ENCODE results near the gene FLNB. TPM values are rescaled to one million over a fixed set of nuclear protein-coding genes. Genes with fewer than 3 reads are reported as not detected.

Gene FLNB
- total and polyA plus RNA-seq, 2 of the 13 experiments (the other 11 are each of a cell fraction or from before 2014, with no cell fraction given): 106 to 130 TPM

GRCh38 chr3:58041182-58041825 is 33.1 kb downstream of the FLNB start (continued):
- no peak for TF ChIP-seq ATF4 (CRISPR knock-in tag; IDR thresholded peaks at IDR 0.05)
- no peak for TF ChIP-seq SIX4 (CRISPR knock-in tag; IDR thresholded peaks at IDR 0.05)
- TF ChIP-seq ETV6 (CRISPR knock-in tag; conservative IDR thresholded peaks at IDR 0.05): no peak
- peak; percentile 67 for TF ChIP-seq ZBTB38 (CRISPR knock-in tag; IDR thresholded peaks at IDR 0.05)
- no peak for TF ChIP-seq ZNF780A (CRISPR knock-in tag; IDR thresholded peaks at IDR 0.05)

- in situ Hi-C loops (cut with HindIII; ENCODE audit: extremely low pct_ligation_motif_present, low pct_unique_long_range_greater_than_20kb): no loop called here
- TF ChIP-seq ZBTB2 (CRISPR knock-in tag; IDR thresholded peaks at IDR 0.05; ENCODE audit: low read depth) (no peak), SNAPC4 (CRISPR knock-in tag; IDR thresholded peaks at IDR 0.05) (no peak), FOSL2 (CRISPR knock-in tag; IDR thresholded peaks at IDR 0.05) (peak; percentile 88), SIX4 (CRISPR knock-in tag; IDR thresholded peaks at IDR 0.05) (no peak), PHF21A (CRISPR knock-in tag; IDR thresholded peaks at IDR 0.05) (peak; percentile 49), ATAD3A (CRISPR knock-in tag; IDR thresholded peaks at IDR 0.05) (no peak), ZBTB8A (CRISPR knock-in tag; IDR thresholded peaks at IDR 0.05; ENCODE audit: borderline replicate concordance, low read depth) (no peak)
Measured at GRCh38 chr3:58041826-58042324, 33.7 kb downstream of the FLNB start.

More at GRCh38 chr3:58041826-58042324, 33.7 kb downstream of the FLNB start:
- Histone ChIP-seq H3K27ac (ENCODE audit: extremely low read length, insufficient read depth, low read length) (peak overlapping the region; percentile 88), H3K9ac (ENCODE audit: insufficient read depth, low read depth, low read length) (peak overlapping the region; percentile 69), H3K79me2 (ENCODE audit: insufficient read depth, low read length) (peaks cover 94% of the 10 kb centered on the region), H3K9me3 (ENCODE audit: low read length) (no peaks in the 10 kb centered on the region), H3K36me3 (replicated peaks in 1 of 2; ENCODE audit: control insufficient read depth in 1 of 2, insufficient read depth in 2 of 2, low read length in 2 of 2) (peaks cover 1 to 4% of the 10 kb centered on the region in 2 experiments; a peak in 1 of 5 replicates), H4K20me1 (ENCODE audit: insufficient read depth, low read length) (peaks cover 39% of the 10 kb centered on the region), H3K27me3 (ENCODE audit: control insufficient read depth in 1 of 2, insufficient read depth in 2 of 2, low read length in 2 of 2) (no peaks in the 10 kb centered on the region), H2AFZ (ENCODE audit: low read length) (no peak overlapping the region), H3K4me3 (replicated peaks in 1 of 3; ENCODE audit: insufficient read depth in 1 of 3, low read depth in 2 of 3, low read length in 3 of 3) (peak overlapping the region in 1 of 3 experiments; percentile 36; a peak in 2 of 6 replicates), H3K4me1 (ENCODE audit: insufficient read depth, low read length) (peaks cover 86% of the 10 kb centered on the region), H3K4me2 (ENCODE audit: low read depth, low read length) (peak overlapping the region; percentile 72)
- DNase-seq (ENCODE audit: low spot score) (peak; percentile 85), FAIRE-seq (peak; percentile 72), ATAC-seq (peak; percentile 64)
- intact Hi-C loops (cut with micrococcal nuclease; ENCODE audit: unreplicated experiment): loop anchor here (5.0 kb wide), 1 partner anchor 60 kb away; no protein-coding TSS in a partner anchor
- CTCF ChIA-PET (ENCODE audit: low intra/inter-chr PET ratio, low total read pairs): interaction anchor here (0.8 kb wide), 1 partner anchor 21 kb away, joined by 3 read pairs; no protein-coding TSS in a partner anchor
- BruUV-seq (replicated peaks): no TSS peak
- WGBS (ENCODE audit: low lambda C conversion rate): 0% methylated on average over 2 of the region's 2 CpGs
- POLR2A ChIA-PET: interaction anchor here (1.1 to 7.0 kb wide), 9 partner anchors 7 to 102 kb away, joined by 3 to 46 read pairs (median 6); no protein-coding TSS in a partner anchor
